ENCODE results near the gene PPA2. TPM values are rescaled to one million over a fixed set of nuclear protein-coding genes. Genes with fewer than 3 reads are reported as not detected.

The PPA2 gene
- total and polyA plus RNA-seq, 10 of the 15 experiments (the other 5 are each of a cell fraction or from before 2014, with no cell fraction given), result 93.8 to 293 (median 146) TPM

DNA sequence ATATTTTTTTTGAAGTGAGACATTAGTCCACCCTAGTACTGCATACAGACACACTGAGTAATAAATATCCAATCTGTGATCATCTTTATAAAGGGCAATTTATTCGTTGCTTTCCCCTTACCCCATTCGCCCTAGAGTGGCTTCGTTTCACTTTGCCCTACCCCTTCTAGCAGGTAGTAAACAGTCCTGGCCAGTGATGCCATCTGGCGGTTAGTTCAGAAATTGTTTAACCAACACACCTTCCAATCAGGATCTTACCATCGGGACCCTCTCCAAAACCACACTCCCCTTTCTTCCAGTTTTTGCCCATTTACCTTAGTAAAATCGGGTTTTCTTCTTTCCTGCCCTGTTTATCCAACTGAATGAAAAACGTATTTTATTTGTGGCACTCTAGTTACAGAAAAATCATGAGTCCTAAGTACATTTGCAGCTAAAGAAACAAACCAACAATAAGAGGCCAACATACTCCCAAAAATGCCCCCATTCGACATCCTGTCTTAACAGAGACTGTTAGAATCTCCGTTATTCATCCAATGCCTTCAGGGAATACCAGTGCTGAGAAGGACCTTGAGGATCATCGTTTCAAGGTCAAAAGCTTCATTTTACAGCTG lies 2.2 kb downstream of the PPA2 start (continued):
- TF ChIP-seq, protein P1, sequence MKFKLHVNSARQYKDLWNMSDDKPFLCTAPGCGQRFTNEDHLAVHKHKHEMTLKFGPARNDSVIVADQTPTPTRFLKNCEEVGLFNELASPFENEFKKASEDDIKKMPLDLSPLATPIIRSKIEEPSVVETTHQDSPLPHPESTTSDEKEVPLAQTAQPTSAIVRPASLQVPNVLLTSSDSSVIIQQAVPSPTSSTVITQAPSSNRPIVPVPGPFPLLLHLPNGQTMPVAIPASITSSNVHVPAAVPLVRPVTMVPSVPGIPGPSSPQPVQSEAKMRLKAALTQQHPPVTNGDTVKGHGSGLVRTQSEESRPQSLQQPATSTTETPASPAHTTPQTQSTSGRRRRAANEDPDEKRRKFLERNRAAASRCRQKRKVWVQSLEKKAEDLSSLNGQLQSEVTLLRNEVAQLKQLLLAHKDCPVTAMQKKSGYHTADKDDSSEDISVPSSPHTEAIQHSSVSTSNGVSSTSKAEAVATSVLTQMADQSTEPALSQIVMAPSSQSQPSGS (IDR thresholded peaks at IDR 0.05; ENCODE audit: low read length), result no peak
- TF ChIP-seq HDAC6 (IDR thresholded peaks at IDR 0.05; ENCODE audit: unreplicated experiment), result no peak
- no peak for TF ChIP-seq BMI1 (IDR thresholded peaks at IDR 0.05; ENCODE audit: borderline replicate concordance)
- TF ChIP-seq BHLHE40 (IDR thresholded peaks at IDR 0.05; ENCODE audit: borderline replicate concordance in 1 of 2, low read depth in 2 of 2, low read length in 1 of 2), result no peak
- TF ChIP-seq KDM1A (IDR thresholded peaks at IDR 0.05; ENCODE audit: borderline replicate concordance), result no peak
- TF ChIP-seq, protein P2, sequence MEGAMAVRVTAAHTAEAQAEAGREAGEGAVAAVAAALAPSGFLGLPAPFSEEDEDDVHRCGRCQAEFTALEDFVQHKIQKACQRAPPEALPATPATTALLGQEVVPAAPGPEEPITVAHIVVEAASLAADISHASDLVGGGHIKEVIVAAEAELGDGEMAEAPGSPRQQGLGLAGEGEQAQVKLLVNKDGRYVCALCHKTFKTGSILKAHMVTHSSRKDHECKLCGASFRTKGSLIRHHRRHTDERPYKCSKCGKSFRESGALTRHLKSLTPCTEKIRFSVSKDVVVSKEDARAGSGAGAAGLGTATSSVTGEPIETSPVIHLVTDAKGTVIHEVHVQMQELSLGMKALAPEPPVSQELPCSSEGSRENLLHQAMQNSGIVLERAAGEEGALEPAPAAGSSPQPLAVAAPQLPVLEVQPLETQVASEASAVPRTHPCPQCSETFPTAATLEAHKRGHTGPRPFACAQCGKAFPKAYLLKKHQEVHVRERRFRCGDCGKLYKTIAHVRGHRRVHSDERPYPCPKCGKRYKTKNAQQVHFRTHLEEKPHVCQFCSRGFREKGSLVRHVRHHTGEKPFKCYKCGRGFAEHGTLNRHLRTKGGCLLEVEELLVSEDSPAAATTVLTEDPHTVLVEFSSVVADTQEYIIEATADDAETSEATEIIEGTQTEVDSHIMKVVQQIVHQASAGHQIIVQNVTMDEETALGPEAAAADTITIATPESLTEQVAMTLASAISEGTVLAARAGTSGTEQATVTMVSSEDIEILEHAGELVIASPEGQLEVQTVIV (IDR thresholded peaks at IDR 0.05; ENCODE audit: borderline replicate concordance, partially characterized antibody), result no peak
- peak; percentile 65; the same call in 1 of the 2 replicates for TF ChIP-seq EED (IDR thresholded peaks at IDR 0.05; ENCODE audit: low read depth)
- TF ChIP-seq, protein P3, sequence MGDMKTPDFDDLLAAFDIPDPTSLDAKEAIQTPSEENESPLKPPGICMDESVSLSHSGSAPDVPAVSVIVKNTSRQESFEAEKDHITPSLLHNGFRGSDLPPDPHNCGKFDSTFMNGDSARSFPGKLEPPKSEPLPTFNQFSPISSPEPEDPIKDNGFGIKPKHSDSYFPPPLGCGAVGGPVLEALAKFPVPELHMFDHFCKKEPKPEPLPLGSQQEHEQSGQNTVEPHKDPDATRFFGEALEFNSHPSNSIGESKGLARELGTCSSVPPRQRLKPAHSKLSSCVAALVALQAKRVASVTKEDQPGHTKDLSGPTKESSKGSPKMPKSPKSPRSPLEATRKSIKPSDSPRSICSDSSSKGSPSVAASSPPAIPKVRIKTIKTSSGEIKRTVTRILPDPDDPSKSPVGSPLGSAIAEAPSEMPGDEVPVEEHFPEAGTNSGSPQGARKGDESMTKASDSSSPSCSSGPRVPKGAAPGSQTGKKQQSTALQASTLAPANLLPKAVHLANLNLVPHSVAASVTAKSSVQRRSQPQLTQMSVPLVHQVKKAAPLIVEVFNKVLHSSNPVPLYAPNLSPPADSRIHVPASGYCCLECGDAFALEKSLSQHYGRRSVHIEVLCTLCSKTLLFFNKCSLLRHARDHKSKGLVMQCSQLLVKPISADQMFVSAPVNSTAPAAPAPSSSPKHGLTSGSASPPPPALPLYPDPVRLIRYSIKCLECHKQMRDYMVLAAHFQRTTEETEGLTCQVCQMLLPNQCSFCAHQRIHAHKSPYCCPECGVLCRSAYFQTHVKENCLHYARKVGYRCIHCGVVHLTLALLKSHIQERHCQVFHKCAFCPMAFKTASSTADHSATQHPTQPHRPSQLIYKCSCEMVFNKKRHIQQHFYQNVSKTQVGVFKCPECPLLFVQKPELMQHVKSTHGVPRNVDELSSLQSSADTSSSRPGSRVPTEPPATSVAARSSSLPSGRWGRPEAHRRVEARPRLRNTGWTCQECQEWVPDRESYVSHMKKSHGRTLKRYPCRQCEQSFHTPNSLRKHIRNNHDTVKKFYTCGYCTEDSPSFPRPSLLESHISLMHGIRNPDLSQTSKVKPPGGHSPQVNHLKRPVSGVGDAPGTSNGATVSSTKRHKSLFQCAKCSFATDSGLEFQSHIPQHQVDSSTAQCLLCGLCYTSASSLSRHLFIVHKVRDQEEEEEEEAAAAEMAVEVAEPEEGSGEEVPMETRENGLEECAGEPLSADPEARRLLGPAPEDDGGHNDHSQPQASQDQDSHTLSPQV (IDR thresholded peaks at IDR 0.05), result no peak
- TF ChIP-seq, protein P4, sequence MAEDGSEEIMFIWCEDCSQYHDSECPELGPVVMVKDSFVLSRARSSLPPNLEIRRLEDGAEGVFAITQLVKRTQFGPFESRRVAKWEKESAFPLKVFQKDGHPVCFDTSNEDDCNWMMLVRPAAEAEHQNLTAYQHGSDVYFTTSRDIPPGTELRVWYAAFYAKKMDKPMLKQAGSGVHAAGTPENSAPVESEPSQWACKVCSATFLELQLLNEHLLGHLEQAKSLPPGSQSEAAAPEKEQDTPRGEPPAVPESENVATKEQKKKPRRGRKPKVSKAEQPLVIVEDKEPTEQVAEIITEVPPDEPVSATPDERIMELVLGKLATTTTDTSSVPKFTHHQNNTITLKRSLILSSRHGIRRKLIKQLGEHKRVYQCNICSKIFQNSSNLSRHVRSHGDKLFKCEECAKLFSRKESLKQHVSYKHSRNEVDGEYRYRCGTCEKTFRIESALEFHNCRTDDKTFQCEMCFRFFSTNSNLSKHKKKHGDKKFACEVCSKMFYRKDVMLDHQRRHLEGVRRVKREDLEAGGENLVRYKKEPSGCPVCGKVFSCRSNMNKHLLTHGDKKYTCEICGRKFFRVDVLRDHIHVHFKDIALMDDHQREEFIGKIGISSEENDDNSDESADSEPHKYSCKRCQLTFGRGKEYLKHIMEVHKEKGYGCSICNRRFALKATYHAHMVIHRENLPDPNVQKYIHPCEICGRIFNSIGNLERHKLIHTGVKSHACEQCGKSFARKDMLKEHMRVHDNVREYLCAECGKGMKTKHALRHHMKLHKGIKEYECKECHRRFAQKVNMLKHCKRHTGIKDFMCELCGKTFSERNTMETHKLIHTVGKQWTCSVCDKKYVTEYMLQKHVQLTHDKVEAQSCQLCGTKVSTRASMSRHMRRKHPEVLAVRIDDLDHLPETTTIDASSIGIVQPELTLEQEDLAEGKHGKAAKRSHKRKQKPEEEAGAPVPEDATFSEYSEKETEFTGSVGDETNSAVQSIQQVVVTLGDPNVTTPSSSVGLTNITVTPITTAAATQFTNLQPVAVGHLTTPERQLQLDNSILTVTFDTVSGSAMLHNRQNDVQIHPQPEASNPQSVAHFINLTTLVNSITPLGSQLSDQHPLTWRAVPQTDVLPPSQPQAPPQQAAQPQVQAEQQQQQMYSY (CRISPR knock-in tag; IDR thresholded peaks at IDR 0.05), result no peak
- TF ChIP-seq, protein P5, sequence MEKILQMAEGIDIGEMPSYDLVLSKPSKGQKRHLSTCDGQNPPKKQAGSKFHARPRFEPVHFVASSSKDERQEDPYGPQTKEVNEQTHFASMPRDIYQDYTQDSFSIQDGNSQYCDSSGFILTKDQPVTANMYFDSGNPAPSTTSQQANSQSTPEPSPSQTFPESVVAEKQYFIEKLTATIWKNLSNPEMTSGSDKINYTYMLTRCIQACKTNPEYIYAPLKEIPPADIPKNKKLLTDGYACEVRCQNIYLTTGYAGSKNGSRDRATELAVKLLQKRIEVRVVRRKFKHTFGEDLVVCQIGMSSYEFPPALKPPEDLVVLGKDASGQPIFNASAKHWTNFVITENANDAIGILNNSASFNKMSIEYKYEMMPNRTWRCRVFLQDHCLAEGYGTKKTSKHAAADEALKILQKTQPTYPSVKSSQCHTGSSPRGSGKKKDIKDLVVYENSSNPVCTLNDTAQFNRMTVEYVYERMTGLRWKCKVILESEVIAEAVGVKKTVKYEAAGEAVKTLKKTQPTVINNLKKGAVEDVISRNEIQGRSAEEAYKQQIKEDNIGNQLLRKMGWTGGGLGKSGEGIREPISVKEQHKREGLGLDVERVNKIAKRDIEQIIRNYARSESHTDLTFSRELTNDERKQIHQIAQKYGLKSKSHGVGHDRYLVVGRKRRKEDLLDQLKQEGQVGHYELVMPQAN (conservative IDR thresholded peaks at IDR 0.05), result no peak
- TF ChIP-seq POLR2A (IDR thresholded peaks at IDR 0.05; ENCODE audit: low read depth, low read length), result no peak
- TF ChIP-seq FOS (IDR thresholded peaks at IDR 0.05; ENCODE audit: borderline replicate concordance, extremely low read depth, insufficient read length), result no peak
- no peak for TF ChIP-seq SMAD5 (IDR thresholded peaks at IDR 0.05; ENCODE audit: low read depth)
- TF ChIP-seq IRF4 (IDR thresholded peaks at IDR 0.05; ENCODE audit: low read depth, low read length), result no peak
- 0 out of 2 replicates have a peak, but pooled peaks have one; percentile 28 for TF ChIP-seq GATAD2B (conservative IDR thresholded peaks at IDR 0.05; ENCODE audit: low read depth)
- no peak for TF ChIP-seq HDAC2 (IDR thresholded peaks at IDR 0.05)

All from GM12878 (cell line).